WTC11 (cell line): ENCODE measurements around the gene MCRIP2. TPM values are rescaled to one million over a fixed set of nuclear protein-coding genes. Genes with fewer than 3 reads are reported as not detected.

Source experiments
- ATAC-seq: fragments of 200-7000 bp; cut with Tn5 transposase; 2 replicates; pipeline ENCODE4 v1.10.0; 2021; ENCODE audit warnings: mild to moderate bottlenecking, moderate library complexity
- CTCF ChIA-PET: fragments of 300-600 bp; sonication (Branson Sonifier 250); formaldehyde crosslinking; loops from one replicate; lab custom pipeline; 2021; ENCODE audit warnings: antibody characterized with exemption; lab: Charles Lee
- POLR2A ChIA-PET: fragments of 350-600 bp; sonication (Branson Sonifier 250); formaldehyde crosslinking; loops from one replicate; lab custom pipeline; 2021; ENCODE audit warnings: antibody characterized with exemption; lab: Charles Lee
- DNase-seq: peaks from one replicate; pipeline ENCODE4 v3.0.0; 2021; ENCODE audit warnings: low spot score
- H3K27ac Mint-ChIP-seq: 2 replicates; pipeline ENCODE4 v1.8.0; 2021; ENCODE audit warnings: mixed read lengths
- H3K27me3 Mint-ChIP-seq: 2 replicates; pipeline ENCODE4 v1.8.0; 2021; ENCODE audit warnings: low read depth, mild to moderate bottlenecking, moderate library complexity, mixed read lengths
- H3K36me3 Mint-ChIP-seq: 2 replicates; pipeline ENCODE4 v1.8.0; 2021; ENCODE audit warnings: mixed read lengths
- H3K4me1 Mint-ChIP-seq: 2 replicates; pipeline ENCODE4 v1.8.0; 2022; ENCODE audit warnings: mixed read lengths
- H3K4me3 Mint-ChIP-seq: 2 replicates; pipeline ENCODE4 v1.8.0; 2021; ENCODE audit warnings: mild to moderate bottlenecking, moderate library complexity, mixed read lengths
- H3K9me3 Mint-ChIP-seq: 2 replicates; pipeline ENCODE4 v1.8.0; 2021; ENCODE audit warnings: mixed read lengths
- AFF4 ChIP-seq: sonication (generic); formaldehyde crosslinking; IDR thresholded peaks from 2 replicates; pipeline ENCODE4 v1.8.1; 2023; ENCODE audit warnings: mild to moderate bottlenecking, missing genetic modification reagents, borderline replicate concordance
- ATF1 ChIP-seq: sonication (generic); formaldehyde crosslinking; IDR thresholded peaks from 2 replicates; pipeline ENCODE4 v1.8.1; 2023; ENCODE audit warnings: mild to moderate bottlenecking, moderate library complexity, missing genetic modification reagents
- E2F4 ChIP-seq: sonication (generic); formaldehyde crosslinking; IDR thresholded peaks from 2 replicates; pipeline ENCODE4 v1.8.1; 2022; ENCODE audit warnings: low read depth, mild to moderate bottlenecking, moderate library complexity, missing genetic modification reagents, borderline replicate concordance
- ESRRA ChIP-seq: sonication (generic); formaldehyde crosslinking; IDR thresholded peaks from 2 replicates; pipeline ENCODE4 v1.8.1; 2022; ENCODE audit warnings: mild to moderate bottlenecking, missing genetic modification reagents, borderline replicate concordance
- HMGXB4 ChIP-seq: sonication (generic); formaldehyde crosslinking; IDR thresholded peaks from 2 replicates; pipeline ENCODE4 v1.8.1; 2023; ENCODE audit warnings: mild to moderate bottlenecking, moderate library complexity, missing genetic modification reagents
- JUN ChIP-seq: sonication (generic); formaldehyde crosslinking; IDR thresholded peaks from 2 replicates; pipeline ENCODE4 v1.8.0; 2023; ENCODE audit warnings: mild to moderate bottlenecking, missing genetic modification reagents
- NFATC4 ChIP-seq: fragments of 250-450 bp; sonication (Bioruptor Pico); IDR thresholded peaks from 2 replicates; pipeline ENCODE4 v1.9.0; 2021; ENCODE audit warnings: mild to moderate bottlenecking
- NFE2L1 ChIP-seq: sonication (generic); formaldehyde crosslinking; IDR thresholded peaks from 2 replicates; pipeline ENCODE4 v1.8.1; 2023; ENCODE audit warnings: missing genetic modification reagents
- NR2C2 ChIP-seq: sonication (generic); formaldehyde crosslinking; IDR thresholded peaks from 2 replicates; pipeline ENCODE4 v1.8.0; 2022; ENCODE audit warnings: mild to moderate bottlenecking, missing genetic modification reagents
- NR3C1 ChIP-seq: sonication (generic); formaldehyde crosslinking; conservative IDR thresholded peaks from 2 replicates; pipeline ENCODE4 v1.8.1; 2023; ENCODE audit warnings: low read depth, mild to moderate bottlenecking, missing genetic modification reagents
- RORB ChIP-seq: fragments of 250-450 bp; sonication (Bioruptor Pico); IDR thresholded peaks from 2 replicates; pipeline ENCODE4 v1.9.0; 2021; ENCODE audit warnings: mild to moderate bottlenecking
- TP53 ChIP-seq: sonication (generic); formaldehyde crosslinking; IDR thresholded peaks from 2 replicates; pipeline ENCODE4 v1.8.1; 2023; ENCODE audit warnings: mild to moderate bottlenecking, missing genetic modification reagents
- ZNF138 ChIP-seq: sonication (generic); formaldehyde crosslinking; conservative IDR thresholded peaks from 2 replicates; pipeline ENCODE4 v1.8.1; 2022; ENCODE audit warnings: mild to moderate bottlenecking, moderate library complexity, missing genetic modification reagents
- ZNF219 ChIP-seq: sonication (generic); formaldehyde crosslinking; IDR thresholded peaks from 2 replicates; pipeline ENCODE4 v1.8.0; 2023; ENCODE audit warnings: missing genetic modification reagents, mild to moderate bottlenecking, borderline replicate concordance
- ZNF263 ChIP-seq: sonication (generic); formaldehyde crosslinking; IDR thresholded peaks from 2 replicates; pipeline ENCODE4 v1.8.1; 2022; ENCODE audit warnings: low read depth, mild to moderate bottlenecking, moderate library complexity, missing genetic modification reagents
- ZNF416 ChIP-seq: fragments of 250-450 bp; sonication (Bioruptor Pico); IDR thresholded peaks from 2 replicates; pipeline ENCODE4 v1.9.0; 2021; ENCODE audit warnings: mild to moderate bottlenecking, inconsistent platforms
- total RNA-seq: library from RNA; stranded (reverse); gene quantifications from 3 replicates; pipeline ENCODE4 v1.2.3, GENCODE V29; 2021
- TF ChIP-seq, protein P1 (sequence below): sonication (generic); formaldehyde crosslinking; IDR thresholded peaks from 2 replicates; pipeline ENCODE4 v1.8.0; 2022; ENCODE audit warnings: mild to moderate bottlenecking, missing genetic modification reagents
- TF ChIP-seq, protein P2 (sequence below): sonication (generic); formaldehyde crosslinking; IDR thresholded peaks from 2 replicates; pipeline ENCODE4 v1.8.0; 2023; ENCODE audit warnings: missing genetic modification reagents
- TF ChIP-seq, protein P3 (sequence below): fragments of 250-450 bp; sonication (Bioruptor Pico); IDR thresholded peaks from 2 replicates; pipeline ENCODE4 v1.9.0; 2021; ENCODE audit warnings: mild to moderate bottlenecking
- TF ChIP-seq, protein P4 (sequence below): sonication (generic); formaldehyde crosslinking; IDR thresholded peaks from 2 replicates; pipeline ENCODE4 v1.8.1; 2023; ENCODE audit warnings: mild to moderate bottlenecking, missing genetic modification reagents
- TF ChIP-seq, protein P5 (sequence below): sonication (generic); formaldehyde crosslinking; IDR thresholded peaks from 2 replicates; pipeline ENCODE4 v1.8.1; 2022; ENCODE audit warnings: mild to moderate bottlenecking, missing genetic modification reagents, moderate library complexity, borderline replicate concordance

Gene MCRIP2
- total RNA-seq, 1 experiment from 2014 or later: 63.3 TPM

DNA sequence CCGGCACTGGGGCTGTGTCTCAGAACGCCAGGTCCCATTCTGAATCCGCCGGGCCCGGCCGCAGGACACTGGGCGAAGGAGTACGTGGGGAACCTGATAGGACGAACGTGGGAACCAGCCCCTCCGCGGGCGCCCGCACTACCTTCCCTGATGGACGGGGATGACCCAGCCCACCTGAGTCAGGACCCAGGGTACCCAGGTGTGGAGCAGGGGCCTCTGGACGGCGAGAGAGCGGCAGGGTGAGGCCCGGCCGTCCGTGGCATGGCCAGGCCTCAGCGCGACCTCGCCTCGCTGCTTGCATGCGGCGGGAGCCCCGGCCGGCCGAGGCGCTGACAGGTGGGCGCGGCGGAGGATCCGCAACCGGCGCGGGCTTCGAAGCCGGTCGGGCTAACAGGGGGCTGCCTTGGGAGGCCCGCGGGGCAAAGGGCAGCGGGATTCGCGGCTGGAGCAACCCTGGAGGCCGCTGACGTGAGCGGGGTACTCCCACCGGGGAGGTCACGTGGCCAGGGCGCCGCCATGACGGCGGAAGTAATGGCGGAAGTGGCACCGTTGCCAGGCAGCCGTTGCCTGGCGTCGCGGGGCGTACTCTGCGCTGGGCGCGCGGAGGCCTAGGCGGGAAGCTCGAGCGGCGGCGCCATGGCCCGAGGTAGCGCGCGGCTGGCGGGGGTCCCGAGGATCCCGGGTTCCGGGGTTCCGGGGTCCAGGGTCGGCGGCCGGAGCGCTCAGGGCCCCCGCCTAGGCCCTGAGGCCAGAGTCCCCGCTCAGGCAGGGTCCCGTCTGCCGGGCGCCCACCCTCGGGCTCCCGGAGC, 7.4 kb downstream of the MCRIP2 start, which contains the start of gene WDR90:
Gene WDR90 (plus strand): TSS at position 585 of the 809 bp plus-strand sequence. CDS start 52 bp downstream, at position 637.
- H3K9me3 Mint-ChIP-seq: no peaks in the 10 kb centered on the region
- CTCF ChIA-PET: interaction anchor here (0.6 to 6.4 kb wide), 42 partner anchors 11 to 278 kb away, joined by 3 to 54 read pairs (median 5); partner anchors contain the start of genes CAPN15, CHTF18, CIAO3 and METTL26
- peak; percentile 67 for ATAC-seq
- peak; percentile 94 for DNase-seq
- no peak within 1 kb of the TSS; the same call in 1 of the 2 replicates for H3K27ac Mint-ChIP-seq
- H3K4me1 Mint-ChIP-seq: peaks cover 9% of the 10 kb centered on the region; the same call in 1 of the 2 replicates
- H3K36me3 Mint-ChIP-seq: no peaks in the 10 kb centered on the region
- POLR2A ChIA-PET: interaction anchor here (0.8 to 2.3 kb wide), 6 partner anchors 11 to 134 kb away, joined by 3 to 7 read pairs (median 4); partner anchors contain the start of genes METTL26 and RHBDL1
- H3K27me3 Mint-ChIP-seq: no peaks in the 10 kb centered on the region
- H3K4me3 Mint-ChIP-seq: peak within 1 kb of the TSS; percentile 73
- peak; percentile 92 for TF ChIP-seq ATF1 (CRISPR knock-in tag)
- peak; percentile 44; the same call in 1 of the 2 replicates for TF ChIP-seq ZNF416 (CRISPR knock-in tag)
- peak; percentile 79; the same call in 1 of the 2 replicates for TF ChIP-seq JUN (CRISPR knock-in tag)
- TF ChIP-seq E2F4: peak; percentile 79; the same call in 1 of the 2 replicates
- TF ChIP-seq ESRRA: peak; percentile 13; the same call in 1 of the 2 replicates
- TF ChIP-seq ZNF138 (CRISPR knock-in tag): peak; percentile 25; the same call in 1 of the 2 replicates
- TF ChIP-seq NR2C2 (CRISPR knock-in tag): no peak
- no peak for TF ChIP-seq ZNF263 (CRISPR knock-in tag)
- no peak for TF ChIP-seq RORB
- TF ChIP-seq AFF4: peak; percentile 76; the same call in 1 of the 2 replicates
- TF ChIP-seq, protein P1, sequence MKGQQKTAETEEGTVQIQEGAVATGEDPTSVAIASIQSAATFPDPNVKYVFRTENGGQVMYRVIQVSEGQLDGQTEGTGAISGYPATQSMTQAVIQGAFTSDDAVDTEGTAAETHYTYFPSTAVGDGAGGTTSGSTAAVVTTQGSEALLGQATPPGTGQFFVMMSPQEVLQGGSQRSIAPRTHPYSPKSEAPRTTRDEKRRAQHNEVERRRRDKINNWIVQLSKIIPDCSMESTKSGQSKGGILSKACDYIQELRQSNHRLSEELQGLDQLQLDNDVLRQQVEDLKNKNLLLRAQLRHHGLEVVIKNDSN (CRISPR knock-in tag): peak; percentile 98
- TF ChIP-seq, protein P2, sequence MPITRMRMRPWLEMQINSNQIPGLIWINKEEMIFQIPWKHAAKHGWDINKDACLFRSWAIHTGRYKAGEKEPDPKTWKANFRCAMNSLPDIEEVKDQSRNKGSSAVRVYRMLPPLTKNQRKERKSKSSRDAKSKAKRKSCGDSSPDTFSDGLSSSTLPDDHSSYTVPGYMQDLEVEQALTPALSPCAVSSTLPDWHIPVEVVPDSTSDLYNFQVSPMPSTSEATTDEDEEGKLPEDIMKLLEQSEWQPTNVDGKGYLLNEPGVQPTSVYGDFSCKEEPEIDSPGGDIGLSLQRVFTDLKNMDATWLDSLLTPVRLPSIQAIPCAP (CRISPR knock-in tag): no peak; the same call in 1 of the 2 replicates
- peak; percentile 46; the same call in 1 of the 2 replicates for TF ChIP-seq HMGXB4
- TF ChIP-seq TP53: peak; percentile 85
- TF ChIP-seq, protein P3, sequence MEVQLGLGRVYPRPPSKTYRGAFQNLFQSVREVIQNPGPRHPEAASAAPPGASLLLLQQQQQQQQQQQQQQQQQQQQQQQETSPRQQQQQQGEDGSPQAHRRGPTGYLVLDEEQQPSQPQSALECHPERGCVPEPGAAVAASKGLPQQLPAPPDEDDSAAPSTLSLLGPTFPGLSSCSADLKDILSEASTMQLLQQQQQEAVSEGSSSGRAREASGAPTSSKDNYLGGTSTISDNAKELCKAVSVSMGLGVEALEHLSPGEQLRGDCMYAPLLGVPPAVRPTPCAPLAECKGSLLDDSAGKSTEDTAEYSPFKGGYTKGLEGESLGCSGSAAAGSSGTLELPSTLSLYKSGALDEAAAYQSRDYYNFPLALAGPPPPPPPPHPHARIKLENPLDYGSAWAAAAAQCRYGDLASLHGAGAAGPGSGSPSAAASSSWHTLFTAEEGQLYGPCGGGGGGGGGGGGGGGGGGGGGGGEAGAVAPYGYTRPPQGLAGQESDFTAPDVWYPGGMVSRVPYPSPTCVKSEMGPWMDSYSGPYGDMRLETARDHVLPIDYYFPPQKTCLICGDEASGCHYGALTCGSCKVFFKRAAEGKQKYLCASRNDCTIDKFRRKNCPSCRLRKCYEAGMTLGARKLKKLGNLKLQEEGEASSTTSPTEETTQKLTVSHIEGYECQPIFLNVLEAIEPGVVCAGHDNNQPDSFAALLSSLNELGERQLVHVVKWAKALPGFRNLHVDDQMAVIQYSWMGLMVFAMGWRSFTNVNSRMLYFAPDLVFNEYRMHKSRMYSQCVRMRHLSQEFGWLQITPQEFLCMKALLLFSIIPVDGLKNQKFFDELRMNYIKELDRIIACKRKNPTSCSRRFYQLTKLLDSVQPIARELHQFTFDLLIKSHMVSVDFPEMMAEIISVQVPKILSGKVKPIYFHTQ (CRISPR knock-in tag): peak; percentile 44; the same call in 1 of the 2 replicates
- TF ChIP-seq NFE2L1: peak; percentile 72
- TF ChIP-seq, protein P4, sequence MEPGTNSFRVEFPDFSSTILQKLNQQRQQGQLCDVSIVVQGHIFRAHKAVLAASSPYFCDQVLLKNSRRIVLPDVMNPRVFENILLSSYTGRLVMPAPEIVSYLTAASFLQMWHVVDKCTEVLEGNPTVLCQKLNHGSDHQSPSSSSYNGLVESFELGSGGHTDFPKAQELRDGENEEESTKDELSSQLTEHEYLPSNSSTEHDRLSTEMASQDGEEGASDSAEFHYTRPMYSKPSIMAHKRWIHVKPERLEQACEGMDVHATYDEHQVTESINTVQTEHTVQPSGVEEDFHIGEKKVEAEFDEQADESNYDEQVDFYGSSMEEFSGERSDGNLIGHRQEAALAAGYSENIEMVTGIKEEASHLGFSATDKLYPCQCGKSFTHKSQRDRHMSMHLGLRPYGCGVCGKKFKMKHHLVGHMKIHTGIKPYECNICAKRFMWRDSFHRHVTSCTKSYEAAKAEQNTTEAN (CRISPR knock-in tag): peak; percentile 54; the same call in 1 of the 2 replicates
- no peak for TF ChIP-seq ZNF219 (CRISPR knock-in tag)
- TF ChIP-seq, protein P5, sequence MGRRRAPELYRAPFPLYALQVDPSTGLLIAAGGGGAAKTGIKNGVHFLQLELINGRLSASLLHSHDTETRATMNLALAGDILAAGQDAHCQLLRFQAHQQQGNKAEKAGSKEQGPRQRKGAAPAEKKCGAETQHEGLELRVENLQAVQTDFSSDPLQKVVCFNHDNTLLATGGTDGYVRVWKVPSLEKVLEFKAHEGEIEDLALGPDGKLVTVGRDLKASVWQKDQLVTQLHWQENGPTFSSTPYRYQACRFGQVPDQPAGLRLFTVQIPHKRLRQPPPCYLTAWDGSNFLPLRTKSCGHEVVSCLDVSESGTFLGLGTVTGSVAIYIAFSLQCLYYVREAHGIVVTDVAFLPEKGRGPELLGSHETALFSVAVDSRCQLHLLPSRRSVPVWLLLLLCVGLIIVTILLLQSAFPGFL (CRISPR knock-in tag): no peak
- peak; percentile 94 for TF ChIP-seq NR3C1 (CRISPR knock-in tag)
- peak; percentile 86; the same call in 1 of the 2 replicates for TF ChIP-seq NFATC4 (CRISPR knock-in tag)
